Ishikawa (cell line): ENCODE measurements around the gene ODAM.

ENCODE experiments used
- CEBPB ChIP-seq: IDR thresholded peaks from 2 replicates; pipeline ENCODE4 v1.6.1; 2012
- CREB1 ChIP-seq: IDR thresholded peaks from 2 replicates; pipeline ENCODE4 v1.6.1; 2012; ENCODE audit warnings: low read depth
- EGR1 ChIP-seq: IDR thresholded peaks from 2 replicates; pipeline ENCODE4 v1.6.1; 2012
- EP300 ChIP-seq: IDR thresholded peaks from 2 replicates; pipeline ENCODE4 v1.6.1; 2012; ENCODE audit warnings: borderline replicate concordance
- FOXM1 ChIP-seq: IDR thresholded peaks from 2 replicates; pipeline ENCODE4 v1.6.1; 2012; ENCODE audit warnings: low read depth, borderline replicate concordance
- NFIC ChIP-seq: IDR thresholded peaks from 2 replicates; pipeline ENCODE4 v1.6.1; 2012
- RAD21 ChIP-seq: IDR thresholded peaks from 2 replicates; pipeline ENCODE4 v1.6.1; 2012; ENCODE audit warnings: low read depth
- TAF1 ChIP-seq: IDR thresholded peaks from 2 replicates; pipeline ENCODE4 v1.6.1; 2012; ENCODE audit warnings: low read depth, mild to moderate bottlenecking
- TCF12 ChIP-seq: IDR thresholded peaks from 2 replicates; pipeline ENCODE4 v1.6.1; 2012; ENCODE audit warnings: low read depth
- TEAD4 ChIP-seq: IDR thresholded peaks from 2 replicates; pipeline ENCODE4 v1.6.1; 2012
- YY1 ChIP-seq: IDR thresholded peaks from 2 replicates; pipeline ENCODE4 v1.6.1; 2012; ENCODE audit warnings: low read depth
- ZBTB7A ChIP-seq: IDR thresholded peaks from 2 replicates; pipeline ENCODE4 v1.6.1; 2012; ENCODE audit warnings: low read depth
- TF ChIP-seq, protein P1 (sequence below): IDR thresholded peaks from 2 replicates; pipeline ENCODE4 v1.6.1; 2012
- TF ChIP-seq, protein P2 (sequence below): IDR thresholded peaks from 2 replicates; pipeline ENCODE4 v1.6.1; 2012
- TF ChIP-seq, protein P3 (sequence below): IDR thresholded peaks from 2 replicates; pipeline ENCODE4 v1.6.1; 2012; ENCODE audit warnings: low read depth, mild to moderate bottlenecking

The ODAM gene

DNA sequence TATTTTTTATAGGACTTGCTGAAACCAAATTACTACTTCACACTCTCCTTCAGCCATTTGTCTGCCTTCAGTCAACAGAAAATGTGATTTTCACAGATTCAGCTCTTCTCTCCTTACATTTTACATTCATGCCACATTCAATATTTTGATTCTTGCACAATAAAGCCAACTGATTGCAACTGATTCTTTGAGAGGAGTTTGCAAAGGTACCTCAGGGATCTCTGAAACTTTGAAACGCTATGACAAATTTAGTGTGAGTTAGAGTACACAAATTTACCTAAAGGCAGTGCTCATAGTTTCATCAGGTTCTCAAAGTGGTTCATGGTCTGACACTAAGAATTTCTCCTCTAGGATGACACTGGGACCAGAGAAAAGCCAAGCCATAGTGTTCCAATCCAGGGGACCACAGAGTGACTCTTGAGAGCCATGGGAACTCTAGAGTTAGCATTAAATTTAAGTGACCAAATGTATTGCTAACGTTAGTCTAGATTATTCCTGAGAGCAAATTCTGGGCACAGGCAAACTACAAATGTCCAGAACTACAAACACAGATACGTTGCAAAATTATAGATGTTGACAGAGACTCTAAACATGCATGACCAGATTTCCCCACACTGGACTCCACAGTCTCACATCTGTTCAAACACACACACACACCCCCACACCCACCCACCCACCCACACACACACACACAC is 55.9 kb downstream of the ODAM start:
- TF ChIP-seq CEBPB (no peak), EP300 (no peak), TAF1 (no peak), TEAD4 (no peak), ZBTB7A (no peak), YY1 (no peak), EGR1 (no peak), TCF12 (no peak), FOXM1 (no peak), RAD21 (no peak), CREB1 (no peak), NFIC (no peak)
- TF ChIP-seq, protein P1, sequence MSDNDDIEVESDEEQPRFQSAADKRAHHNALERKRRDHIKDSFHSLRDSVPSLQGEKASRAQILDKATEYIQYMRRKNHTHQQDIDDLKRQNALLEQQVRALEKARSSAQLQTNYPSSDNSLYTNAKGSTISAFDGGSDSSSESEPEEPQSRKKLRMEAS, result no peak
- TF ChIP-seq, protein P2, sequence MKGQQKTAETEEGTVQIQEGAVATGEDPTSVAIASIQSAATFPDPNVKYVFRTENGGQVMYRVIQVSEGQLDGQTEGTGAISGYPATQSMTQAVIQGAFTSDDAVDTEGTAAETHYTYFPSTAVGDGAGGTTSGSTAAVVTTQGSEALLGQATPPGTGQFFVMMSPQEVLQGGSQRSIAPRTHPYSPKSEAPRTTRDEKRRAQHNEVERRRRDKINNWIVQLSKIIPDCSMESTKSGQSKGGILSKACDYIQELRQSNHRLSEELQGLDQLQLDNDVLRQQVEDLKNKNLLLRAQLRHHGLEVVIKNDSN, result no peak
- TF ChIP-seq, protein P3, sequence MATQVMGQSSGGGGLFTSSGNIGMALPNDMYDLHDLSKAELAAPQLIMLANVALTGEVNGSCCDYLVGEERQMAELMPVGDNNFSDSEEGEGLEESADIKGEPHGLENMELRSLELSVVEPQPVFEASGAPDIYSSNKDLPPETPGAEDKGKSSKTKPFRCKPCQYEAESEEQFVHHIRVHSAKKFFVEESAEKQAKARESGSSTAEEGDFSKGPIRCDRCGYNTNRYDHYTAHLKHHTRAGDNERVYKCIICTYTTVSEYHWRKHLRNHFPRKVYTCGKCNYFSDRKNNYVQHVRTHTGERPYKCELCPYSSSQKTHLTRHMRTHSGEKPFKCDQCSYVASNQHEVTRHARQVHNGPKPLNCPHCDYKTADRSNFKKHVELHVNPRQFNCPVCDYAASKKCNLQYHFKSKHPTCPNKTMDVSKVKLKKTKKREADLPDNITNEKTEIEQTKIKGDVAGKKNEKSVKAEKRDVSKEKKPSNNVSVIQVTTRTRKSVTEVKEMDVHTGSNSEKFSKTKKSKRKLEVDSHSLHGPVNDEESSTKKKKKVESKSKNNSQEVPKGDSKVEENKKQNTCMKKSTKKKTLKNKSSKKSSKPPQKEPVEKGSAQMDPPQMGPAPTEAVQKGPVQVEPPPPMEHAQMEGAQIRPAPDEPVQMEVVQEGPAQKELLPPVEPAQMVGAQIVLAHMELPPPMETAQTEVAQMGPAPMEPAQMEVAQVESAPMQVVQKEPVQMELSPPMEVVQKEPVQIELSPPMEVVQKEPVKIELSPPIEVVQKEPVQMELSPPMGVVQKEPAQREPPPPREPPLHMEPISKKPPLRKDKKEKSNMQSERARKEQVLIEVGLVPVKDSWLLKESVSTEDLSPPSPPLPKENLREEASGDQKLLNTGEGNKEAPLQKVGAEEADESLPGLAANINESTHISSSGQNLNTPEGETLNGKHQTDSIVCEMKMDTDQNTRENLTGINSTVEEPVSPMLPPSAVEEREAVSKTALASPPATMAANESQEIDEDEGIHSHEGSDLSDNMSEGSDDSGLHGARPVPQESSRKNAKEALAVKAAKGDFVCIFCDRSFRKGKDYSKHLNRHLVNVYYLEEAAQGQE, result no peak

DNA sequence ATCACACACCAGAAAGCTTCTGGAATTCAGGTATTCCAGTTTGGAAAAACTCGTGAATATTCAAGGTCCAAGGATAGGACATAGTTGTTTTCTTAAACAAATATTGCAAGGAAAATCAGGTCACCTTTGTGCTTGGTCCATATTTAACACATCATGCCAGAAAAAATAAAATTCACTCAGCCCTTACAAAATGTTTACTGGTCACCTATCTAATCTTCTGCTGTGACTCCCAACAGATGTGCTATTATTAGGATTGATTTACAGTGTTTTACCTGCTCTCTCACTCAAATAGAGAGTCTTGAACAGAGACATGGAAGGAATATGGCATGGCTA is 56.4 kb downstream of the ODAM start:
- no peak for TF ChIP-seq YY1
- no peak for TF ChIP-seq CEBPB
